T-helper 22 cell (primary cell): Measurements from ENCODE around the gene TMED10.

Source experiments
- DNase-seq: peaks from one replicate; pipeline ENCODE4 v3.0.0-alpha.2; 2020; ENCODE audit warnings: low read depth

The TMED10 gene

GRCh38 chr14:75084513-75084912 lies 91.9 kb downstream of the TMED10 start:
- no peak for DNase-seq

GRCh38 chr14:75083271-75083670 lies 93.1 kb downstream of the TMED10 start:
- DNase-seq = no peak

GRCh38 chr14:75081660-75082229 lies 94.7 kb downstream of the TMED10 start:
- no peak for DNase-seq
